ENCODE data around the gene PER2.

Gene PER2

GRCh38 chr2:238237431-238238135 is 50.8 kb downstream of the PER2 start:
- H3K4me1 ChIP-seq (ENCODE audit: insufficient read depth, insufficient read length): peaks cover 4% of the 10 kb centered on the region
- peaks cover 38% of the 10 kb centered on the region for H3K27me3 ChIP-seq (ENCODE audit: insufficient read depth, insufficient read length)
- DNase-seq (ENCODE audit: low read depth, low spot score): no peak
- TF ChIP-seq SUZ12 (IDR thresholded peaks at IDR 0.05; ENCODE audit: extremely low read depth, insufficient read depth, insufficient read length) (no peak), YY1 (IDR thresholded peaks at IDR 0.05; ENCODE audit: insufficient read depth, insufficient read length) (no peak), ZNF274 (IDR thresholded peaks at IDR 0.05; ENCODE audit: low read depth, low read length) (no peak)
- H3K36me3 ChIP-seq (ENCODE audit: insufficient read depth, insufficient read length, low read length): no peaks in the 10 kb centered on the region
- H3K9me3 ChIP-seq (ENCODE audit: insufficient read depth, low read length): peaks cover 6% of the 10 kb centered on the region; the same call in 1 of the 2 replicates
- H3K4me3 ChIP-seq (ENCODE audit: insufficient read length, low read depth): no peak overlapping the region
- H3K9ac ChIP-seq (ENCODE audit: insufficient read length, low read depth): no peak overlapping the region

- Histone ChIP-seq H3K4me1 (ENCODE audit: insufficient read depth, insufficient read length) (peaks cover 3% of the 10 kb centered on the region), H3K4me3 (ENCODE audit: insufficient read length, low read depth) (no peak overlapping the region), H3K27me3 (ENCODE audit: insufficient read depth, insufficient read length) (peaks cover 28% of the 10 kb centered on the region), H3K9ac (ENCODE audit: insufficient read length, low read depth) (no peak overlapping the region), H3K36me3 (ENCODE audit: insufficient read depth, insufficient read length, low read length) (no peaks in the 10 kb centered on the region), H3K9me3 (ENCODE audit: insufficient read depth, low read length) (peaks cover 6% of the 10 kb centered on the region; the same call in 1 of the 2 replicates)
- no peak for TF ChIP-seq YY1 (IDR thresholded peaks at IDR 0.05; ENCODE audit: insufficient read depth, insufficient read length)
- TF ChIP-seq ZNF274 (IDR thresholded peaks at IDR 0.05; ENCODE audit: low read depth, low read length): no peak
- no peak for TF ChIP-seq SUZ12 (IDR thresholded peaks at IDR 0.05; ENCODE audit: extremely low read depth, insufficient read depth, insufficient read length)
- DNase-seq (ENCODE audit: low read depth, low spot score): no peak
These were observed 51.8 kb downstream of the PER2 start for GRCh38 chr2:238236571-238236970.

GRCh38 chr2:238235856-238236255 is 52.6 kb downstream of the PER2 start:
- Histone ChIP-seq H3K9me3 (ENCODE audit: insufficient read depth, low read length) (peaks cover 6% of the 10 kb centered on the region; the same call in 1 of the 2 replicates), H3K27me3 (ENCODE audit: insufficient read depth, insufficient read length) (peaks cover 28% of the 10 kb centered on the region), H3K4me3 (ENCODE audit: insufficient read length, low read depth) (no peak overlapping the region), H3K9ac (ENCODE audit: insufficient read length, low read depth) (no peak overlapping the region), H3K36me3 (ENCODE audit: insufficient read depth, insufficient read length, low read length) (no peaks in the 10 kb centered on the region), H3K4me1 (ENCODE audit: insufficient read depth, insufficient read length) (peaks cover 3% of the 10 kb centered on the region)
- DNase-seq (ENCODE audit: low read depth, low spot score): no peak
- TF ChIP-seq SUZ12 (IDR thresholded peaks at IDR 0.05; ENCODE audit: extremely low read depth, insufficient read depth, insufficient read length) (no peak), ZNF274 (IDR thresholded peaks at IDR 0.05; ENCODE audit: low read depth, low read length) (no peak), YY1 (IDR thresholded peaks at IDR 0.05; ENCODE audit: insufficient read depth, insufficient read length) (no peak)

- DNase-seq (ENCODE audit: low read depth, low spot score): no peak
These were observed 53.1 kb downstream of the PER2 start for GRCh38 chr2:238235331-238235732.

GRCh38 chr2:238233625-238234024 is 54.8 kb downstream of the PER2 start:
- Histone ChIP-seq H3K4me3 (ENCODE audit: insufficient read length, low read depth) (no peak overlapping the region), H3K27me3 (ENCODE audit: insufficient read depth, insufficient read length) (peaks cover 37% of the 10 kb centered on the region)
- DNase-seq (ENCODE audit: low read depth, low spot score): no peak

More at GRCh38 chr2:238235331-238235732, 53.1 kb downstream of the PER2 start:
- no peak for TF ChIP-seq ZNF274 (IDR thresholded peaks at IDR 0.05; ENCODE audit: low read depth, low read length)
- TF ChIP-seq SUZ12 (IDR thresholded peaks at IDR 0.05; ENCODE audit: extremely low read depth, insufficient read depth, insufficient read length): no peak
- H3K9me3 ChIP-seq (ENCODE audit: insufficient read depth, low read length): peaks cover 6% of the 10 kb centered on the region; the same call in 1 of the 2 replicates
- H3K4me3 ChIP-seq (ENCODE audit: insufficient read length, low read depth): no peak overlapping the region
- peaks cover 33% of the 10 kb centered on the region for H3K27me3 ChIP-seq (ENCODE audit: insufficient read depth, insufficient read length)
- no peak overlapping the region for H3K9ac ChIP-seq (ENCODE audit: insufficient read length, low read depth)
- H3K36me3 ChIP-seq (ENCODE audit: insufficient read depth, insufficient read length, low read length): no peaks in the 10 kb centered on the region
- H3K4me1 ChIP-seq (ENCODE audit: insufficient read depth, insufficient read length): peaks cover 3% of the 10 kb centered on the region

GRCh38 chr2:238231809-238232208 is 56.6 kb downstream of the PER2 start:
- Histone ChIP-seq H3K9me3 (ENCODE audit: insufficient read depth, low read length) (no peaks in the 10 kb centered on the region), H3K27me3 (ENCODE audit: insufficient read depth, insufficient read length) (peaks cover 23% of the 10 kb centered on the region), H3K4me3 (ENCODE audit: insufficient read length, low read depth) (peak overlapping the region; percentile 71)

More at GRCh38 chr2:238233625-238234024, 54.8 kb downstream of the PER2 start:
- Histone ChIP-seq H3K9ac (ENCODE audit: insufficient read length, low read depth) (no peak overlapping the region), H3K4me1 (ENCODE audit: insufficient read depth, insufficient read length) (no peaks in the 10 kb centered on the region), H3K36me3 (ENCODE audit: insufficient read depth, insufficient read length, low read length) (no peaks in the 10 kb centered on the region), H3K9me3 (ENCODE audit: insufficient read depth, low read length) (peaks cover 1% of the 10 kb centered on the region; the same call in 1 of the 2 replicates)
- TF ChIP-seq ZNF274 (IDR thresholded peaks at IDR 0.05; ENCODE audit: low read depth, low read length) (no peak), YY1 (IDR thresholded peaks at IDR 0.05; ENCODE audit: insufficient read depth, insufficient read length) (no peak), SUZ12 (IDR thresholded peaks at IDR 0.05; ENCODE audit: extremely low read depth, insufficient read depth, insufficient read length) (no peak)

GRCh38 chr2:238231251-238231793 is 57.1 kb downstream of the PER2 start:
- H3K9ac ChIP-seq (ENCODE audit: insufficient read length, low read depth): peak overlapping the region; percentile 79
- H3K36me3 ChIP-seq (ENCODE audit: insufficient read depth, insufficient read length, low read length): peaks cover 7% of the 10 kb centered on the region
- H3K9me3 ChIP-seq (ENCODE audit: insufficient read depth, low read length): no peaks in the 10 kb centered on the region
- H3K27me3 ChIP-seq (ENCODE audit: insufficient read depth, insufficient read length): peaks cover 23% of the 10 kb centered on the region
- H3K4me3 ChIP-seq (ENCODE audit: insufficient read length, low read depth): peak overlapping the region; percentile 71
- DNase-seq (ENCODE audit: low read depth, low spot score): peak; percentile 65
- no peak for TF ChIP-seq SUZ12 (IDR thresholded peaks at IDR 0.05; ENCODE audit: extremely low read depth, insufficient read depth, insufficient read length)
- no peak for TF ChIP-seq YY1 (IDR thresholded peaks at IDR 0.05; ENCODE audit: insufficient read depth, insufficient read length)
- no peak for TF ChIP-seq ZNF274 (IDR thresholded peaks at IDR 0.05; ENCODE audit: low read depth, low read length)
- peaks cover 2% of the 10 kb centered on the region for H3K4me1 ChIP-seq (ENCODE audit: insufficient read depth, insufficient read length)

More at GRCh38 chr2:238231809-238232208, 56.6 kb downstream of the PER2 start:
- DNase-seq (ENCODE audit: low read depth, low spot score): no peak
- H3K4me1 ChIP-seq (ENCODE audit: insufficient read depth, insufficient read length): peaks cover 2% of the 10 kb centered on the region
- no peak for TF ChIP-seq YY1 (IDR thresholded peaks at IDR 0.05; ENCODE audit: insufficient read depth, insufficient read length)
- no peak for TF ChIP-seq SUZ12 (IDR thresholded peaks at IDR 0.05; ENCODE audit: extremely low read depth, insufficient read depth, insufficient read length)
- TF ChIP-seq ZNF274 (IDR thresholded peaks at IDR 0.05; ENCODE audit: low read depth, low read length): no peak
- no peak overlapping the region for H3K9ac ChIP-seq (ENCODE audit: insufficient read length, low read depth)
- H3K36me3 ChIP-seq (ENCODE audit: insufficient read depth, insufficient read length, low read length): peaks cover 3% of the 10 kb centered on the region
